Stimulated activated naive CD8-positive, alpha-beta T cell treated with anti-CD3 and anti-CD28 coated beads, Interleukin-15, Interleukin-2, amounts not matched to agents 100 ng/mL and 50 ng/mL, for 24 hours (primary cell): ENCODE measurements around the gene SCN8A.

Experiments used
- H3K27ac Mint-ChIP-seq: one replicate; pipeline ENCODE4 v1.8.0; 2021; ENCODE audit warnings: mild to moderate bottlenecking, mixed read lengths
- H3K27me3 Mint-ChIP-seq: one replicate; pipeline ENCODE4 v1.8.0; 2021; ENCODE audit warnings: mixed read lengths
- H3K36me3 Mint-ChIP-seq: one replicate; pipeline ENCODE4 v1.8.0; 2021; ENCODE audit warnings: low read depth, mixed read lengths
- H3K4me1 Mint-ChIP-seq: one replicate; pipeline ENCODE4 v1.8.0; 2021; ENCODE audit warnings: low read depth, mixed read lengths
- H3K4me3 Mint-ChIP-seq: one replicate; pipeline ENCODE4 v1.8.0; 2021; ENCODE audit warnings: mild to moderate bottlenecking, mixed read lengths
- H3K9me3 Mint-ChIP-seq: one replicate; pipeline ENCODE4 v1.8.0; 2021; ENCODE audit warnings: mixed read lengths

Gene SCN8A

DNA sequence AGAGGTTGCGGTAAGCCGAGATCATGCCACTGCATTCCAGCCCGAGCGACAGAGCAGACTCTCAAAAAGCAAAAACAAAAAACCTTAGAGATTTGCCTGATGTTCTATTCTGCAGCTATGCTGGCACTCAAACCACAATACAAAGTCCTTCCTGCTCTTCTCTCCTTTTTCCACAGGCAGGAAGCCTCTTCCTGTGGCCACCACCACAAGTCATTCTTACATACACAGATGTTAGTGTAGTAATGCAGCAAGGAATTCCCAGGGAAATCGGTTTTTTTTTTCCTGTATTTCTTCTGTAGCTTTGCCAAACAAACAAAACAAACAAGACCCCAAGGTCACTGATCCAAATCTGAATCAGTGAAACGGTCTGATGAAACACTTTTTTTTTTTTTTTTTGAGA lies 153.2 kb downstream of the SCN8A start:
- H3K4me1 Mint-ChIP-seq, result no peaks in the 10 kb centered on the region
- H3K36me3 Mint-ChIP-seq, result peaks cover 5% of the 10 kb centered on the region
- H3K27ac Mint-ChIP-seq, result no peak overlapping the region
- H3K4me3 Mint-ChIP-seq, result no peak overlapping the region
- peaks cover 20% of the 10 kb centered on the region for H3K27me3 Mint-ChIP-seq
- peaks cover 15% of the 10 kb centered on the region for H3K9me3 Mint-ChIP-seq

DNA sequence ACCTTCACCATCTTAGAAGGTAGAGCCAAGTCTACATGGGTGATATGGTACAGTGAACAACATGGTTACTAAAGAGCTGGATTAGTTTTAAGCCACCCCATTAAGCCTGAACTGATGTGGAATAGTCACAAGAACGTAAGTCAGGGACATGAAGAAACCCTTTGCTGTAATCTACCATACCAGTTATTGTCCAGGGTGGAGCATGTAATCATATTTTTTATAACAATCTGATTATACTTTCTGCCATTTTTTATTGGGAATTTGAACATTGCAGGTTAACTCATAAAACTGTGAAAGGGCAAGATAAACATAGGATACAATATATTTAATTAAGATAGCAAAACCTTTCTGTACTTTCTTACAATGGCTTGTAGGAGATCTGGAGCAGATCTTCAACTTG lies 153.9 kb downstream of the SCN8A start:
- peaks cover 15% of the 10 kb centered on the region for H3K9me3 Mint-ChIP-seq
- H3K4me1 Mint-ChIP-seq, result no peaks in the 10 kb centered on the region
- peaks cover 5% of the 10 kb centered on the region for H3K36me3 Mint-ChIP-seq
- H3K4me3 Mint-ChIP-seq, result no peak overlapping the region
- H3K27ac Mint-ChIP-seq, result no peak overlapping the region
- peaks cover 21% of the 10 kb centered on the region for H3K27me3 Mint-ChIP-seq

DNA sequence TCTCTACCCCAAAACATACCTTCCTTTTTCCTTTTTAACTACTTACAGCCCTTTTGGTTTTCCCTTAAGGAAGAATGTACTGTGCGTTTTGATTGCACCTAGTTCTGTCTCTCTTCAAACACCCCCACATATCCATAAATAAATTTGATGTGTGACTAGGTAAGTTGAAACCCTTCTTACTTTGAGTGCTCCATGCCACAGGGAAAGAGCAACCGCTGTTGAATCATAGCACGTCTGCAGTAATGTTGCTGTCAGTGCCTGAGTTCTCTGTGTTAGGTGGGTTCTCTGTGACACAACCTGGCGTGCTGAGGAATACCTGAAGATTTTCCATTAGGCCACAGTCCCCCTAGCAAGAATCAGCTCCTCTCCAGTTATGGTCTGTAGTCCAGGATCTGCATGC lies 155.4 kb downstream of the SCN8A start:
- H3K4me3 Mint-ChIP-seq, result no peak overlapping the region
- H3K4me1 Mint-ChIP-seq, result no peaks in the 10 kb centered on the region
- peaks cover 16% of the 10 kb centered on the region for H3K27me3 Mint-ChIP-seq

DNA sequence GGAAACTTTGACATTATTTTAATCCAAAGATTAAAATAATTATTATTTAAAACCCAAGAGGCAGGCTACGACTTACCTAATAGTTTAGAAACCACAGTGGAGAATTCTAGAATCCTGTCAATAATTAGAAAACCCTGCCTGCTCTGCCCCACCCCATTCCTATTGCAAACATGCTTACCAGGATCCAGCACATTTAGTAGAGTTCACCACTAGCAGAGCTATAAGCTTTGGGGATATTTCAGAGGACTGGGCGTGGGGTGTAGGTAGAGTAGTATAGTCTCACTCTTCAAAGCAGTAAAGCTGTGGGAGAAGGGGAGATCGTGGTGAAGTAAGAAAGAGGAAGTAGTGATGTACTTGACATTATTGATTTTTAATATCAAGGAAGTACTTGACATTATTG lies 157.2 kb downstream of the SCN8A start:
- H3K27me3 Mint-ChIP-seq, result peaks cover 5% of the 10 kb centered on the region

More for the DNA sequence above, 155.4 kb downstream of the SCN8A start:
- no peak overlapping the region for H3K27ac Mint-ChIP-seq
- H3K9me3 Mint-ChIP-seq, result peaks cover 6% of the 10 kb centered on the region
- peaks cover 5% of the 10 kb centered on the region for H3K36me3 Mint-ChIP-seq

DNA sequence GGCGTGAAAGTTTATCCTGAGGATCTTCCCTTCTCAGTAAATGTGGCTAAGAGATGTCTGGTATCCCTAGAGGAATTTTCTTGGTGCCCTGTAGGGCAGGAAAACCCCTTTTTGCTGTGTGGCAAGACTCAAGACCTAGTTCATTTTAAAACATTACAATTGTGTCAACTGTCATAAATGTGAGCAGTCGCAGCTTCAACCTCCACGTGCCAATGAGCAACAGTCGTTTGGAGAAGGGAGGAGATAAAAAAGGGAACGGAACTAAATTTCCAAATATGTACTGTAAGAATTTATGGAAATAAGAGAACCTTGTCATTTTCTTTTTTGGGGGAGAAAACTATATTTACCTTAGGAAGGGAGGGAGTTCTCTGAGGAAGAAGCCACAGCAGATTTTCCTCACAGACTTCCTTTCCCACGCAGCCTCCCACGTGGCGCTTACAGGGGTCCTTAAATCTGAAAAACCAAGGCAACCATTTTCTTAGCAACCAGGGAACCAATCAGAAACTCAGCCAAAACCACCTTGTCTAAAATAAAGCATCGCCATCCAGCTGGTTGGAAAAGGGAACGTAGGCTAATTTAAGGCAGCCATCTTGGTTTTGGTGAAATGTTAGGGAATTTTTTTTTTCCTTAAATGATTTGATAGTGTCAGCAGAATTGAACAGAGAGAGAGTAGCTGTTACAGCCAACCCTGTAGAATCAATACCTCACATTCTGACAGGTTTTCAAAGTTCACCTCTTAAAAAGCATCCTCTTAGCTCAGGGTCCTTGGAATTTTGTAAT lies 158.4 kb downstream of the SCN8A start:
- Mint-ChIP-seq H3K4me3 (no peak overlapping the region), H3K9me3 (no peaks in the 10 kb centered on the region), H3K27me3 (peaks cover 4% of the 10 kb centered on the region), H3K36me3 (no peaks in the 10 kb centered on the region), H3K4me1 (no peaks in the 10 kb centered on the region), H3K27ac (no peak overlapping the region)

More for the DNA sequence above, 157.2 kb downstream of the SCN8A start:
- Mint-ChIP-seq H3K27ac (no peak overlapping the region), H3K4me3 (no peak overlapping the region), H3K36me3 (no peaks in the 10 kb centered on the region), H3K4me1 (no peaks in the 10 kb centered on the region), H3K9me3 (no peaks in the 10 kb centered on the region)

DNA sequence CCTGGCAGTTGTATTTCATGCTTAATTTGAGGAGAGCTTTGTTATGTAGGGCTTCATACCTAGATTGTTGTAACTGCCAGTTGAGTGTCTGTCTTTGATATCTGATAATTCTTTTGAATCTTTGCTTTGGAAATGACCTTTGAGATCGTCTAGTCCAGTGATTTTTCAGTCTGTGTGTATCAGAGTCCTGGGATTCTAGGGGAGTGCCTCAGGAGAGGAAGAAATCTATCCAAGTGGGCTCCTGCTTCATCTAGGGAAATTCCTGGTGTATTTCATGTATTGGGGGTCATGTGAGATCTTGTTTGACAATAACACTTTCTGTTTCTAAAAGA lies 158.9 kb downstream of the SCN8A start:
- Mint-ChIP-seq H3K4me1 (no peaks in the 10 kb centered on the region), H3K27me3 (peaks cover 4% of the 10 kb centered on the region), H3K36me3 (no peaks in the 10 kb centered on the region), H3K9me3 (no peaks in the 10 kb centered on the region), H3K27ac (no peak overlapping the region), H3K4me3 (no peak overlapping the region)

DNA sequence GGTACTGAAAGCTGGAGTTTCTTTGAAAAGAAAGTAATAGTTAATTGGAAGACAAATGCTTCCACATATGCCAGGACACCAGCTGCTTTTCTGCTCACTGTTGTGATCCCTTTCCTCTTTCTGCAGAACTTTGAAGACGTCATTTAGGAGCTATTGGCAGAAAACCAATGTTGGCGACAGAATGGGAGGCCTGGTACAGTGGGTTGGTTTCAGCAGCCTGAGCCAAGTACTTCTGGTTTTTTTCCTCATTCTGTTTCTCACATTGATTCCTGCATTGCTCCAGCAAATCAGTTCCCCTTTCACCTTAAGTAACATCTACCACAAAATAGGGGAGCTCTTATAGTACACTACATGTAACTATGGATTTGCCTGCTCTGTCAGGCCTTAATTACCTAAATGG lies 160.6 kb downstream of the SCN8A start:
- Mint-ChIP-seq H3K27ac (no peak overlapping the region), H3K36me3 (no peaks in the 10 kb centered on the region), H3K4me3 (no peak overlapping the region), H3K9me3 (no peaks in the 10 kb centered on the region), H3K27me3 (peaks cover 4% of the 10 kb centered on the region), H3K4me1 (no peaks in the 10 kb centered on the region)

DNA sequence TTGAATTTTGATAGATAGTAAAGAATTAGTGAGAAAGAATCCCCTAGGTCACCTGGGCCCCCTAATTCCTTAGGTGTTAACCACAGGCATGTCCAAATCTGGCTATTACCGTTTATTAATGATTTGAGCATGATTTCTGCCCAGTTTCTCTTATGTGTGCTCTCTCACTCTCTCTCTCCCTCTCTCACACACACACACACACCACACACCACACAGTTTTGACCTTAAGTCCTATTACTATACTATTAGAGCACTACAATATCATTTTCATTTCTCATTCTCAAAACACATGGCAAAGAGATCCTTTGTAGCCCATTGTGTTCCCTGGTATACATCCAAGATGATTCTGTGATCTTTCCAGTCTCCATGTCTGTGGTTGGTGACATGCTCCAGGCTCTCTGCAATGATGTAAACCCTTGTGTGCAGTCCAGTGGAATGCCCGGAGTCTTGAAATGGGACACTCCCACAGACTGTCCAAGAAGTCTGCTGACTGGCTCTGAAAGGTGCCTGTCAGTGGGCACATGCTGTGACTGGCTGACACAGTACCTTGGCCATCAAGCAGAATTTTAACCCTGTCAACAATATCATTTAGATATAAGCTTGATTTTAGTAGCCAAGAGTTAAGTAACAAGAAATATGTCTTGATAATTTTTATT lies 161.3 kb downstream of the SCN8A start:
- H3K36me3 Mint-ChIP-seq, result no peaks in the 10 kb centered on the region
- H3K9me3 Mint-ChIP-seq, result no peaks in the 10 kb centered on the region
- no peak overlapping the region for H3K4me3 Mint-ChIP-seq
- no peak overlapping the region for H3K27ac Mint-ChIP-seq
- H3K27me3 Mint-ChIP-seq, result peaks cover 4% of the 10 kb centered on the region
- no peaks in the 10 kb centered on the region for H3K4me1 Mint-ChIP-seq

DNA sequence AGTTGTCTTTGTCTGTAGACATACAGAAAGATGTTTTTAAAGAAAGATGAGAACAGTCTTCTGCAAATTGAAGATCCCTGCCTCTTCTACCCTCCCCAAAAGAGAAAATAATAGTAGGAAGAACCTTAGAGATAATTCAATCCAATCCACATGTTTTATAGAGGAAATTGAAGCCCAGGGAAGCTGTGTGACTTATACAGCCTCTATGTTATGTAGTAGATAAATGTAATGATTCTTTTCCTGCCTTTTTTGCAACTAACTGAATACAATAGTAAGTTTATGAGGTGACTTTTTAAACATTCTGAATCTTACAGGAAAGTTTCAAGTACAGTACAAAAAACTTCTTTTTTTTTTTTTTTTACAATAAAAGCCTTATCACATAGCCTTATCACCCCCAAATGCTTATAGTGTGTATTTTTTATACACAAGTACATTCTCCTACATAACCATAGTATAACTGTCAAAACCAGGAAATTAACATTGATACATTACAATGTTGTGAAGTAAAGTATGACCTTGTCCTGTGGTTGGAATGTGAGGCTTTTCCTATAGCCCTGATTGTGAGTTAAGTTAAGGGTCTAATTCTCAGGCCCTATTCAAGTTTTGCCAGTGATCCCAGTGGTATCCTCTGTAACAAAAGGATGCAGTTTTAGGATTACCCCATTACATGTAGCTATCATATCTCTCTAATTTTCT lies 163.1 kb downstream of the SCN8A start:
- no peak overlapping the region for H3K27ac Mint-ChIP-seq
- no peaks in the 10 kb centered on the region for H3K9me3 Mint-ChIP-seq
- no peaks in the 10 kb centered on the region for H3K4me1 Mint-ChIP-seq
- H3K36me3 Mint-ChIP-seq, result no peaks in the 10 kb centered on the region
- H3K4me3 Mint-ChIP-seq, result no peak overlapping the region
- H3K27me3 Mint-ChIP-seq, result peaks cover 2% of the 10 kb centered on the region

DNA sequence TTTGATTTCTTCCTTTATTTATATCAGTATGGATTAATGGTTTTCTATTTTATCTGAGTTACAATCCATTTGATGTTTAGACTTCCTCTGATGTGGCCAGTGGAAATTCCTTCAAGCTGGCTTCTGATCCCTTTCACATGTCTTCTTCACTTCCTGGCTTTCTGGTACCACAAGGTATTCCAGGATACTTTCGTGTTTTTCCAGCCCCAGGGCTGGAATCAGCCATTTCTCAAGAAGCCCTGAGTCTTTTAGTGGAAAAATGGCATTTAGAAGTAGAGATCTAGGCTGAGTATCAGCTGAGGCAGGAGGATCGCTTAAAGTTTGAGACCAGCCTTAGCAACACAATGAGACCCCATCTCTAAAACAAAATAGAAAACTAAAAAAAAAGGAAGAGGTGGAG lies 164.2 kb downstream of the SCN8A start:
- H3K36me3 Mint-ChIP-seq, result no peaks in the 10 kb centered on the region
- no peak overlapping the region for H3K4me3 Mint-ChIP-seq
- no peaks in the 10 kb centered on the region for H3K27me3 Mint-ChIP-seq
- H3K4me1 Mint-ChIP-seq, result no peaks in the 10 kb centered on the region
- no peak overlapping the region for H3K27ac Mint-ChIP-seq
- no peaks in the 10 kb centered on the region for H3K9me3 Mint-ChIP-seq

DNA sequence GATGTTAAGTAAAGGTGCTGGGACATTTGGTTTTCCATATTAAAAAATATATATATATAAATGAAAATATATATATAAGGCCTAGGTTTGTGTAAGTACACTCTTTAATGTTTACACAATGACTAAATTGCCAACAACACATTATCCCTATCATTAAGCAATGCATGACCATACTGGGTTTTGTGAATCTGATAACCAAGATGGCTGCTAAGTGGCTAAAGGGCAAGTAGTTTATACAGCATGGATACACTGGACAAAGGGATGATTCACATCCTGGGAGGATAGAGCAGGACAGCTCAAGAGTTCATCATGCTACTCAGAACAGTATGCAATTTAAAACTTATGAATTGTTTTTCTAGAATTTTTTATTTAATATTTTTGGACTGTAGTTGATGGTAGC lies 168.1 kb downstream of the SCN8A start:
- Mint-ChIP-seq H3K9me3 (no peaks in the 10 kb centered on the region), H3K4me3 (no peak overlapping the region), H3K27ac (no peak overlapping the region), H3K36me3 (no peaks in the 10 kb centered on the region), H3K27me3 (no peaks in the 10 kb centered on the region), H3K4me1 (no peaks in the 10 kb centered on the region)

DNA sequence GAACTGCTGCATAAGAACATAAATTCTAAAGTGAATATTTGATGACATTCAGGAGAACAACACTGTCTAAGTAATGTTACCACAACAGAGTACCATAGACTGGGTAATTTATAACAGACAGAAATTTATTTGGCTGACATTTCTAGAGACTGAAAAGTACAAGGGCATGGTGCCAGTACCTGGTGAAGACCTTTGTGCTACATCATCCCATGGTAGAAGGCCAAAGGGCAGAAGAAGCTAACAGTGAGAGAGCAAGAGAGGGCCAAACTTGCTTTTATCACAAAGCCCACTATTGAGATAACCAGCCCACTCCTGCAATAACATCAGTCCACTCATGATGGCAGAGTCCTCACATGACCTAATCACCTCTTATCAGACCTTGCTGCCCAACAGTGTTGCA lies 168.7 kb downstream of the SCN8A start:
- H3K4me3 Mint-ChIP-seq, result no peak overlapping the region
- no peaks in the 10 kb centered on the region for H3K36me3 Mint-ChIP-seq
- no peaks in the 10 kb centered on the region for H3K4me1 Mint-ChIP-seq
- H3K27ac Mint-ChIP-seq, result no peak overlapping the region
- H3K9me3 Mint-ChIP-seq, result no peaks in the 10 kb centered on the region
- H3K27me3 Mint-ChIP-seq, result no peaks in the 10 kb centered on the region

DNA sequence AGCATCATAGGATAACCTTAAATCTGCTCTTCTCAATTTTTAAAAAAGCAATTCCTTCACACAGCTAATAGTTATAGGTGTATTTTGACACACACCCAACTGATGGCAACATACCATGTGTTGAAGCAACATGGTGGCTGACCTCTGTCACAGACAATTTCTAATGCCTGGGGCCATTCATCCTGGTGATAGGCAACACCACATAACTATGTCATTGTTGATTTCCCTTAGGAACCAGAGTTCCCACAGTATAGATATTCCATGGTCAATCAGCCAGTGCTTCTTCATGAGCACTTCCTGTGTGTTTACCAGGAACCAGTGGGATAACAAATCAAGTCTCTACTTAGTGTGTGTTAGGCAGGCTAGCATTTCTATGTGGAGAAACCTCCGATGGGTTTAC lies 169.2 kb downstream of the SCN8A start:
- Mint-ChIP-seq H3K27ac (no peak overlapping the region), H3K36me3 (no peaks in the 10 kb centered on the region), H3K4me1 (no peaks in the 10 kb centered on the region), H3K27me3 (no peaks in the 10 kb centered on the region), H3K4me3 (no peak overlapping the region), H3K9me3 (no peaks in the 10 kb centered on the region)

DNA sequence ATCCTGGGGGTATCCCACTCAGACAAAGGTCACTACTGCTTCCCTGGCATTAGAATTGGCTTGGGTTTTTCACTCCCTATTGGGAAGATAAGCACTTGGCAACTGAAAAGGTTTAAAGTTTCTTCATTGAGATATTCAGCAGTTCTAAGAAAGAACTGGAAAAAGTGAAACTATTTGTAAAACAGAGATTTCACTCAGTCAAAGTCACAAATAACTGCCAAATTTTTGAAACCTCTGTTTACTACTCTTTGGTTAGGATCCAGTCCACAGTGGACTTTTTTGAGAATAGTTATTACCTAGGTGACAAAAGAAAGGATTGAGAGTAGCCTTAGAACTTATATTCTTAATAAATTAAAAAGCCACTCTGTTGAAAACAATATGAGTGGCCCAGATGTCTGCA lies 172.7 kb downstream of the SCN8A start:
- Mint-ChIP-seq H3K9me3 (no peaks in the 10 kb centered on the region), H3K27me3 (no peaks in the 10 kb centered on the region), H3K36me3 (no peaks in the 10 kb centered on the region), H3K27ac (no peak overlapping the region), H3K4me3 (no peak overlapping the region), H3K4me1 (no peaks in the 10 kb centered on the region)

DNA sequence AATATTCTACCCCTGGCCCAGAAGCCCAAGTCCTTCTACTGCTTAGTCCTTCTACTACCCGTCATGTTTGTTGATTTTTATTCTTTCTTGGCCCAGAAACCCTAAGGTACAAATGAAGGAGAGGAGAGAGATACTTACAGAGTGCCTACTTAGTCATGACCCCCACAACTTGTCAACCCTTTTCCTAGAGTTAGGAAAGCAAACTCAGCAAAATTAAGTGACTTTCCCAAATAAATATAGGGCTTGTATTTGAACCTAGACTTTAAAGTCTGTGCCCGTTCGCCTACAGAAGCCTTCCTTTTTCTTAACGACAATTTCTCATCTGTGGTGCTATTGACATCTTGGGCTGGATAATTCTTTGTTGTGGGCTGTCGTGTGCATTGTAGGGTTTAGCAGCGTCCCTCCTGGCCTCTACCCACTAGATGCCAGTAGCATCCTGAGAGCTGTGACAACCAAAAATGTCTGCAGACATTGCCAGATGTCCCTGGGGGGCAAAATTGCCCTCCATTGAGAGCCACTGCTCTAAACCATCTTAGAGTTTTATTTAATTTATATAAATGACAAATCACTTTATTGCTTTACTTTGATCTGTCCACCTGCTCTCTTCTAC lies 175.1 kb downstream of the SCN8A start:
- no peaks in the 10 kb centered on the region for H3K27me3 Mint-ChIP-seq
- no peaks in the 10 kb centered on the region for H3K4me1 Mint-ChIP-seq
- H3K4me3 Mint-ChIP-seq, result no peak overlapping the region
- H3K27ac Mint-ChIP-seq, result no peak overlapping the region
- no peaks in the 10 kb centered on the region for H3K36me3 Mint-ChIP-seq
- H3K9me3 Mint-ChIP-seq, result no peaks in the 10 kb centered on the region
